HG03558 (cell line): ENCODE measurements around the gene MCM10.
"Not testable (repeated sequence)": the region's sequence is repeated elsewhere in the genome, so short reads cannot be mapped to it uniquely, and the experiment has no call there.

Source experiments
- ATAC-seq: cut with Tn5 transposase; IDR thresholded peaks from one replicate; pipeline ENCODE4 v1.9.1; 2021; ENCODE audit warnings: moderate number of reproducible peaks; ENCODE audit not compliant: unreplicated experiment; ENCODE audit errors: extremely low read depth

Gene MCM10

DNA sequence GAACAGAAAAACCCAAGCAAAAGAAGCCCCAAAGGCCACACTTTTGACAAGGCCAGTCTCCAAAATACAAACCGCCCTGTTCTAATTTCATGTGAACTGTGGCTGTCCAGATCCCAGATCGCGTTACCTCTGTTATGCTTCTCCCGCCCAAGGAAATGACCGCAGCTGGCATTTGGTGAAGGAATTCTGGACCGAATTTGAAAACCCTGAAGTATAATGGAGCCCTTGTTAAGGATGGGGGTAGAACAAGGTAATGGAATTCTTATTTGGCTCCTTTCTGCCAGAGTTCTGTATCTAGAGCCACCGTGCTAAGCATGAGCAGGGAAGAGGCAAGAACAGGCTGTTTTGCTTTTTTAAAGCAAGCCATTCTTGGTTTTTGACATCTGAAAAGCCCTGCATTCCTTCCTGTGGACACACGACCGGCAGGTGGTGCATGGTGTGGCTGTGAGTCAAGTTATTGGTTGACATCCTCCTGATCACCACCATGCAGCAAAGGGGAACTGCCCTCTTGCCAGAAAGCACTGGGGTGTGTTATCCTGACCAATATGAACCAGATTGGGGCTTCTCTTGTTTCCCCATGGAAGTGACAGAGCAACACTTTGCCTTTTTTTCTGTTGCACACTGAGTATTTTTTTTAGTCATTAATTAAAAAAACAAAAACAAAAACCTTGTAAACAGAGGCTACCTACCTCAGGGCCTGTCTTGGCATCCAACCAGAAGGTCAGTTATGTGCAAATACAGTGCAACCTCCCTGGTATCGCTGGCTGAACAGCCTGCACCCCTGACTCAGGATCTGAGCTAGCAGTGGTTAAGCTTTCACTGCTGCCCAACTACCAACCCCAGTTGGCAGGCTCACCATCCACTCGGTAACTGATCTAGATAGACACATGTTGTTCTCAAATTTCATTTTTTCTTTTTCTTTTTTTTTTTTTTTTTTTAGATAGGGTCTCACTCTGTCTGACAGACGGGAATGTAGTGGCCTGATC is 58.6 kb downstream of the MCM10 start:
- no peak for ATAC-seq

DNA sequence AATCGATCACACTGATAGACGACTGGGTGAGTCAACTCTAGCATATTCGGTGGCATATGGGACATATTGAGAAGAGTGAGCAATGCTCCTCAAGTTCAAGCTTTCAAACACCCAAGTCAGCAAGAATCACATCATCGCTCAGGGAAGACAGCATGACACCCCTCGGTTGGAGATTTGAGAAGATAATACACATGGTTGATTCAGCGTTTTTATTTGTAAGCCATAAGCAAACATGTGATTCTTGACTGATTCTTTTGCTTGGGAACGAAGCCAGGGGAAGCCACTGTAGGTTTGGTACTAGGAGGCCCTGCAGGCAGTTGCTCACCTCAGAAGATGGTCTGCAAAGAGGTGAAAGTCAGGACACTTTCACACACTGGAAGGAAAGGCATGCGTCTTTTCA is 60.2 kb downstream of the MCM10 start:
- no peak for ATAC-seq

- ATAC-seq: no peak
Observed at GRCh38 chr10:13222151-13222550, 60.8 kb downstream of the MCM10 start.

GRCh38 chr10:13222566-13222965 is 61.2 kb downstream of the MCM10 start:
- no peak for ATAC-seq

DNA sequence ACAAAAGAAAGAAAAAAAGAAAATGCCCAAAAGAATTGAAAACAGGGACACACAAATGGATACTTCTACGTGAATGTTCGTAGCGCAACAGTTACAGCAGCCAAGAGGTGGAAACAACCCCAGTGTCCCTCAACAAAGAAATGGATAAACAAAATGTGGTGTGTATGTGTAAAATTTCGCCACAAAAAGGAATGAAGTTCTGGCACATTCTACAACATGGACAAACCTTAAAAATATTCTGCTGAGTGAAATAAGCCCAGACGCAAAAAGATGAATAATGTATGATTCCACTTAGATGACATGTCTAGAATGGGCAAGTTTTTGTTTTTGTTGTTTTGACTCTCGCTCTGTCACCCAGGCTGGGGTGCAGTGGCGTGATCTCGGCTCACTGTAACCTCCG is 61.9 kb downstream of the MCM10 start:
- ATAC-seq: no peak

DNA sequence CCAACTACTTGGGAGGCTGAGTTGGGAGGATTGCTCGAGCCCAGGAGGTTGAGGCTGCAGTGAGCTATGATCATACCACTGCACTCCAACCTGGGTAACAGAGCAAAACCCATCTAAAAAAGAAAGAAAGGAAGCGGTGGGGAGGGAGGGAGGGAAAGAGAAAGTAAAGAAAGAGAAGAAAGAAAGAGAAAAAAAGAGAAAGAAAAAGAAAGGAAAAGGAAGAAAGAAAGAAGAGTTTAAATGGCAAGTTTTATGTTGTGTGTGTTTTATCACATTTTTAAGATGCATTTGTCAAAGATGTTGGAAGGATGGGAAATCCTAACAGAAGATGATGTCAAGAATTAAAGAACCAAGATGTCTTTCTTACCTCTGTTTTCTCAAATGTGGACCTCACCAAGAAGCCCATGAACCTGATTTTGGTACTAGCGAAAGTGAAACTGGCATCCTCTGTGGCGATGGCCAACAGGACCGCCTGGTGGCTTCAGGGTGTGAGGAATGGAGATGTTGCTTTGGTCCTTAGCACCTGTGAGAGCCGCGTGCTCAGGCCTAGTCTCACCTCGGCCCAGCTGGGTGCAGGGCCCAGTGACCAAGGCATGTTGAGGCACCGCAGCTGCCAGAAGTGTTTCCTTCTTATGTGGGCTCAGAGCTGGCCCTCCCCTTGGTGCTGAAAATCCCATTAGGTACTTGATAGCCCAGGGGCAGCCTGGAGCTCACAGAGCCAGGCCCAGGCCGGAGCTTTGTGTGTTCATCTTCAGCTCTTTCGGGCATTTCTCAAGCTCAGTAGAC is 63.0 kb downstream of the MCM10 start:
- no peak for ATAC-seq

GRCh38 chr10:13225601-13226000 is 64.2 kb downstream of the MCM10 start:
- ATAC-seq: no peak

DNA sequence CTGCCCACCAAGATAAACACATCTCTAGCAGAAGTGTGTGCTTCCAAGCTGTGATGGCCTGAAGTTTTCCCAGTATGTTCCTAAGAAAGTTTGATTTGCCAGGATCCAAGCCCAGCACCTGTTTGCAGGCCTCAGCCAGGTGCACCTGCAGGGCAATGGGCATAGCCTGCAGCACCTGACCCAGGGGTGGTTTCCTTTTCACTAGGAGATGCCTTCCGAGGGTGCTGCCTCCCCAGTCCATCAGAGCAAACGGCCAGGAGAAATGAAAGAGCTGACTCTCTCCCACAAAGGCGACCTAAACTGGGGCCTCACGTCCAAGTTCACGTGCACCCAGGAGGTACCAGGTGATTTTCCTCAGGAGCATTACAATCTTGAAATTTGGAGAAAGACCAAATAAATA is 65.7 kb downstream of the MCM10 start:
- ATAC-seq: no peak

DNA sequence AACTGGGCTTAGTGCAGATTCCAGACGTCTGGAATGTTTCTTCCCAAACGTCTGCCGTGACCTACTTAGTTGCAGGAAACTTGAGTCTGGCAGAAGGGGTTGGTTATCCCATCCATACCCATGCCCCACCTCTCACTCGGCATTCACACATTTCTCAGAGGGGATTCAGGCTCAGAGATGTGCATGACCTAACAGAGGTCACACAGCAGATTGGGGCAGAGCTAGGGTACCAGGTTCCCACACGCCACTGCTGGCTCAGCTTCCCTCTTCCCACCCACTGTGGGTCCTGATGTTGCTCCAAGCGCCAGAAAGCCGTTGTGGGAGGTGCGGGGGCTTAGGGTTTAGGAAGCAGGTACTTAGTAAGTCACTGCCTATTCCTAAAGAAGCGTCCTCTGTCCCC is 69.8 kb downstream of the MCM10 start:
- no peak for ATAC-seq

DNA sequence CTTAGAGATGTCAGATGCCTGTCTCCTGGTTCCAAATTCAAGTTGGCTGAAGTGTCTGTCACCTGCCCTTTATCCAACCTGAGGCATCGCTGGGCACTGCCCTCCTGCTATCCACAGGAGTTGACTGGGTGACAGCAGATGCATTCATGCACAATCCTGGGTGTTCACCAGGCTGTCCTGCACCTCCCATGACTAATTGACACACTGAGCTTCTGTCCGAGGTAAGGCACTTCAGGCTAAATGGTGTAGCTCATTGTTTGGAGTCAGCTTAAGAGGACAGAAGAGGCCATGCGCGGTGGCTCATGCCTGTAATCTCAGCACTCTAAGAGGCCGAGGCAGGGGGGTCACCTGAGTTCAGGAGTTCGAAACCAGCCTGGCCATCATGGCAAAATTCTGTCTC is 70.5 kb downstream of the MCM10 start:
- ATAC-seq: no peak

DNA sequence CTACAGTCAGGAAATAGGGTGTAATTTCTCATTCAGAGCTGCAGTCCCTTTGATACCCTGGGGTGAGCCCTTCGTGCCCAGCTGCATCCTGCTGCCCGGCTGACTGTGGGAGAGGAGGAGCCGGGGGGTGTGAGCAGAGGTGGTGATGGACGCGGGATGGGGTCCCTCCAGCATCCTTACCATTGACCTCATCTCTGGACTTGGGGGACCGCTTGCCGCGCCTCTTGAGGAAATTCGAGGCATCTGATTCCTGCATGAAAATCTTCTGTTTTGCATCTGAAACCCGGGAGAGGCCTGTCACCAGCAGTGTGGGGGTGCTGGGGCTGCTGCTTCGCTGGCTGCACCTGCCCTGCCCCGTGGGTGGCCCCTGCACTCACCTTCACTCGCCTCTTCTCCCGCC is 72.0 kb downstream of the MCM10 start:
- no peak for ATAC-seq

- no peak for ATAC-seq
Observed at GRCh38 chr10:13234172-13234571, 72.8 kb downstream of the MCM10 start, which contains the start of gene UCMA. Gene UCMA (minus strand): TSS chr10:13234374. CDS start chr10:13234258, 116 bp downstream.

DNA sequence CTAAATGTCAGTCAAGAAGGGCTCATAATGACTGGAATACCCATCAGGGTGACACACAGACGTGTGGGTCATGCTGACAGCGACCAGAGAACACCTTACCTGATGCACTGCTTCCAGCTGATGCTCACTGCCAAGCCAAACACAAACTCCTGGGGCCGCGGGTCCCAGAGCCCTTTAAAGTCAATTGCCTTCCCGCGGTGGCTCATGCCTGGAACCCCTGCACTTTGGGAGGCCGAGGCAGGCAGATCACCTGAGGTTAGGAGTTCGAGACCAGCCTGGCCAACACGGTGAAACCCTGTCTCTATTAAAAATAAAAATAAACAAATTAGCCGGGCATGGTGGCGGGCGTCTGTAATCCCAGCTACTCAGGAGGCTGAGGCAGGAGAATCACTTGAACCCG is 73.4 kb downstream of the MCM10 start:
- not testable (repeated sequence) for ATAC-seq

GRCh38 chr10:13236638-13237037 is 75.3 kb downstream of the MCM10 start:
- no peak for ATAC-seq

GRCh38 chr10:13238271-13239077 is 77.1 kb downstream of the MCM10 start:
- no peak for ATAC-seq

- no peak for ATAC-seq
Observed at GRCh38 chr10:13239923-13240322, 78.6 kb downstream of the MCM10 start.

DNA sequence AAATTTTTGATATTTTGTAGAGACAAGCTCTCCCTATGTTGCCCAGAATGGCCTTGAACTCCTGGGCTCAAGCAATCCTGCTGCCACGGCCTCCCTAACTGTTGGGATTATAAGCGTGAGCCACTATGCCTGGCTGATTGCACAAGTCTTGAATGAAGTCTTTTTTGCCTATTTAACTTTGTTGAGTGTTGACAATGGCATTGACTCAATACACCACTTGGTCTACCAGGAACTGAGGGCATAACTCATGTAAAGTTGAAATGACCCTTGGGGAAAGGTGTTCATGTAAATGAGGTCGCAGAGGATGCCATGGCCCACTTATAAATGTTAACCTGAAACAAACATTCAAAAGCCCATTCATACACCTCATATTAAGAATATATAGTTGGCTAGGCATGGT is 80.3 kb downstream of the MCM10 start:
- no peak for ATAC-seq

- not testable (repeated sequence) for ATAC-seq
Observed at GRCh38 chr10:13242260-13242659, 80.9 kb downstream of the MCM10 start.

DNA sequence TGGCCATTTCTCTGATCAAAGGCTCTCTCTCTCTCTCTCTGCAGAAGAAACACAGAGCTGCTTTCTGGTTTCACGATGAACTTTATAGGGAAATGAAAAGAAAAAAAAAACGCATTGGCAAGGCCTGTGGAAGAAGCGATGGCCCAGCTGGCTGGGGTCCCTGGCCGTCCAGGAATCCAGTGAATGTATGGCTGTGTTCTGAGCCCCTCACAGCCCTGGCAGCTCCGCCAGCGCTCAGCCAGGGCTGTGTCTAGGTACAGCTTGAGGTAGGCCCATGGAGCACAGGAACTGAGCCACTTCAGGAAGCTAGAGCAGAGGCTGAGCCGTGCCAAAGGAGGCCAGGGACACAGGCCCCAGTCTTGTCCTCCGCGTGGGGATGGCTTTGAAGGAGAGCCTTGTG is 85.9 kb downstream of the MCM10 start:
- ATAC-seq: no peak

GRCh38 chr10:13247784-13248183 is 86.4 kb downstream of the MCM10 start:
- ATAC-seq: no peak
